ENCODE data around the gene TGM4.

GRCh38 chr3:44955917-44956316, 81.5 kb downstream of the TGM4 start:
- TF ChIP-seq CTCF (conservative IDR thresholded peaks at IDR 0.05): no peak
- no peak for TF ChIP-seq EZH2 (IDR thresholded peaks at IDR 0.05; ENCODE audit: low read depth)
